Endothelial cell of umbilical vein (primary cell): ENCODE results near the gene TEX29. TPM values are rescaled to one million over a fixed set of nuclear protein-coding genes. Genes with fewer than 3 reads are reported as not detected.

Experiments used
- BruUV-seq: library from RNA; stranded (reverse); fragments of 400-500 nt; replicated peaks from 2 replicates; lab custom pipeline; 2021; lab: Mats Ljungman, UMichigan
- CTCF ChIA-PET: fragments of 300-600, 350-600 bp; sonication (Branson Sonifier 250); formaldehyde crosslinking; loops from one replicate; lab custom pipeline; 2021; ENCODE audit warnings: antibody characterized with exemption, inconsistent platforms; lab: Charles Lee
- POLR2A ChIA-PET: fragments of 300-600, 350-600 bp; sonication (Branson Sonifier 250); formaldehyde crosslinking; loops from one replicate; lab custom pipeline; 2021; ENCODE audit warnings: antibody characterized with exemption, inconsistent platforms; lab: Charles Lee
- DNase-seq: peaks from one replicate; pipeline ENCODE4 v3.0.0-alpha.2; 2011; ENCODE audit warnings: low read depth, low spot score
- FAIRE-seq: peaks from 2 replicates; lab custom pipeline; 2011; peaks lifted over from hg19 to GRCh38; lab: Jason Lieb, UNC
- H2AFZ ChIP-seq: 2 replicates; pipeline ENCODE4 v1.6.0; 2012; ENCODE audit warnings: low read depth, low read length, control low read depth, inconsistent platforms
- H3K27ac ChIP-seq: 2 replicates; pipeline ENCODE4 v1.5.1; 2011; ENCODE audit warnings: low read depth, mild to moderate bottlenecking, control low read depth, low read length, moderate library complexity; ENCODE audit not compliant: insufficient read depth
- H3K27me3 ChIP-seq, 2 experiments: 2 replicates each; pipeline versions ENCODE4 v1.6.0 to v1.6.1; 2011; ENCODE audit warnings: low read length in 2 of 2, mixed read lengths in 1 of 2; ENCODE audit not compliant: control insufficient read depth in 2 of 2, insufficient read depth in 2 of 2
- H3K36me3 ChIP-seq, 2 experiments: 2 replicates in 1 of 2; 3 replicates in 1 of 2; pipeline ENCODE4 v1.5.1; 2011; ENCODE audit warnings: low read length in 2 of 2, mild to moderate bottlenecking in 1 of 2, moderate library complexity in 1 of 2; ENCODE audit not compliant: control insufficient read depth in 2 of 2, insufficient read depth in 2 of 2; ENCODE audit errors: extremely low read depth in 1 of 2
- H3K4me1 ChIP-seq: 3 replicates; pipeline ENCODE4 v1.5.1; 2011; ENCODE audit warnings: mild to moderate bottlenecking, low read length; ENCODE audit not compliant: control insufficient read depth, insufficient read depth; ENCODE audit errors: extremely low read depth
- H3K4me2 ChIP-seq: 2 replicates; pipeline ENCODE4 v1.6.1; 2011; ENCODE audit warnings: low read length, control low read depth, mixed read lengths; ENCODE audit not compliant: insufficient read depth
- H3K4me3 ChIP-seq, 3 experiments: fragments of 200-600 bp in 1 of 3; sonication (generic), shearing (Covaris generic) in 1 of 3; replicated peaks in 1 of 3; 2 replicates each; pipeline ENCODE4 v1.5.1; 2011 to 2016; ENCODE audit warnings: control low read depth in 3 of 3, low read length in 3 of 3, mild to moderate bottlenecking in 2 of 3, inconsistent platforms in 1 of 3, low read depth in 1 of 3, moderate library complexity in 1 of 3; ENCODE audit not compliant: insufficient read depth in 1 of 3
- H3K79me2 ChIP-seq: 2 replicates; pipeline ENCODE4 v1.6.0; 2012; ENCODE audit warnings: low read length, inconsistent platforms; ENCODE audit not compliant: control insufficient read depth, insufficient read depth
- H3K9ac ChIP-seq: replicated peaks from 2 replicates; pipeline ENCODE3; 2011; ENCODE audit warnings: low read length, control low read depth; ENCODE audit not compliant: insufficient read depth; ENCODE audit errors: extremely low read depth
- H3K9me1 ChIP-seq: replicated peaks from 3 replicates; pipeline ENCODE4 v1.6.0; 2011; ENCODE audit warnings: mild to moderate bottlenecking, low read length; ENCODE audit not compliant: control insufficient read depth, insufficient read depth; ENCODE audit errors: extremely low read depth
- H3K9me3 ChIP-seq: replicated peaks from 2 replicates; pipeline ENCODE4 v1.5.1; 2012; ENCODE audit warnings: low read length, inconsistent platforms; ENCODE audit not compliant: control insufficient read depth, insufficient read depth
- H4K20me1 ChIP-seq: replicated peaks from 2 replicates; pipeline ENCODE3; 2011; ENCODE audit warnings: mild to moderate bottlenecking, low read length; ENCODE audit not compliant: control insufficient read depth, insufficient read depth; ENCODE audit errors: extremely low read depth
- EZH2 ChIP-seq: IDR thresholded peaks from 2 replicates; pipeline ENCODE4 v1.6.1; 2012; ENCODE audit warnings: borderline replicate concordance, low read depth, mild to moderate bottlenecking, moderate library complexity, low read length, inconsistent platforms; ENCODE audit not compliant: severe bottlenecking
- FOS ChIP-seq: IDR thresholded peaks from 2 replicates; pipeline ENCODE4 v1.6.1; 2011; ENCODE audit warnings: mild to moderate bottlenecking, low read length, moderate library complexity, borderline replicate concordance; ENCODE audit not compliant: insufficient read depth
- GATA2 ChIP-seq: IDR thresholded peaks from 2 replicates; pipeline ENCODE4 v1.7.0; 2011; ENCODE audit warnings: low read depth, mild to moderate bottlenecking, moderate library complexity, mixed read lengths, low read length; ENCODE audit not compliant: insufficient read length, insufficient read depth
- JUN ChIP-seq: IDR thresholded peaks from 2 replicates; pipeline ENCODE4 v1.6.1; 2011; ENCODE audit warnings: borderline replicate concordance, low read depth; ENCODE audit not compliant: insufficient read length, insufficient read depth
- MAX ChIP-seq: IDR thresholded peaks from 2 replicates; pipeline ENCODE4 v1.6.1; 2011; ENCODE audit not compliant: insufficient read depth, insufficient read length
- MYC ChIP-seq: IDR thresholded peaks from one replicate; pipeline ENCODE4 v1.6.1; 2011; ENCODE audit warnings: mild to moderate bottlenecking, low read depth, low read length
- POLR2A ChIP-seq: IDR thresholded peaks from 2 replicates; pipeline ENCODE4 v1.6.1; 2012; ENCODE audit warnings: low read depth, mild to moderate bottlenecking, control low read depth, low read length
- POLR2AphosphoS5 ChIP-seq: IDR thresholded peaks from 2 replicates; pipeline ENCODE4 v1.6.1; 2012; ENCODE audit warnings: low read depth, mild to moderate bottlenecking, control low read depth, low read length, moderate library complexity; ENCODE audit not compliant: insufficient read depth
- dilution Hi-C: fragments of 300-500 bp; cut with MboI; formaldehyde crosslinking; loops from one replicate; pipeline ENCODE4 v1.15.0; 2019; ENCODE audit warnings: low sequenced_read_pairs; ENCODE audit not compliant: extremely low pct_ligation_motif_present
- intact Hi-C: fragments of 100-400 bp; cut with micrococcal nuclease; formaldehyde crosslinking; loops from one replicate; pipeline ENCODE4 v1.10.0; 2022
- polyA plus RNA-seq, 4 experiments: library from polyadenylated mRNA; depleted of rRNA in 3 of 4; stranded (reverse) in 3 of 4; unstranded in 1 of 4; fragments of >200 nt; gene quantifications; 2 replicates each; pipeline versions ENCODE4 v1.2.1 to v1.2.3, GENCODE V29; 2011 to 2012; ENCODE audit warnings: missing spikeins in 1 of 4
- total RNA-seq: library from RNA; stranded (reverse); gene quantifications from 2 replicates; pipeline ENCODE4 v1.2.3, GENCODE V29; 2021
- TF ChIP-seq, protein P1 (sequence below), 2 donors: IDR thresholded peaks; 1 replicate in 1 of 2; 2 replicates in 1 of 2; pipeline ENCODE4 v1.5.1; 2011; ENCODE audit warnings: low read length in 2 of 2, mild to moderate bottlenecking in 2 of 2, moderate library complexity in 2 of 2, control low read depth in 1 of 2, inconsistent platforms in 1 of 2, low read depth in 1 of 2; ENCODE audit not compliant: insufficient read depth in 1 of 2; ENCODE audit errors: extremely low read depth in 1 of 2

Gene TEX29
- total and polyA plus RNA-seq, 2 donors (not counting 3 experiments of a cell fraction or from before 2014, with no cell fraction given): 0.44 TPM; not detected in 1

DNA sequence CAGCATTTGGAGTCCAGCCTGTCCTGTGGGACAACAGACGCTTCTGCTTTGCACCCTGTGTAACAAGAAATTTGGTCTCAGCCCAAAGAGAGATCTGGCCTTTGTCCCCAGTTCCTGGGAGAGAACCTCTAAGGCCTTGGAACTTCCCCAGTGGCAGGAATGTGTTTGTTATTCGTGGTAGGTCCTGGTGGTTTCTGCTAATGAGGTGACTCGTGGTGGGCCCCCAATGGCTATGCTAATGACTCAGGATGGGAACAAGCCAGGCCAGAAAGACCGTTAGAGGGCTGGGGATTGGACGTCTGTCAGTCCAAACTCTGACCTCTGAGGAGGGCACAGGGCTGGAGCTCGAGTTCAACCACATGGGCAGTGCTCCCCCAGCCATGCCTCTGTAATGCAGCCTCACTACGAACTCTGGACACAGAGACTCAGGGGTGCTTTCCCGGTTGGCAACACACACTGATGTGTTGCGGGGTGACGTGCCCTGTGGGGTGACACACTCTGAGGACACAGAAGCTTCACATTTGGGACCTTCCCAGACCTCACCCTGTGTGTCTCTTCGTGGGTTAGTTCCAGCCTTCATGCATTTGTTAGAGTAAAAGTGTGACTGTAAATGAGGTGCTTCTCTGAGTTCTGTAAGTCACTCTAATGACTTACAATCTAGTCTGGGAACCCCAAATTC lies 38.9 kb downstream of the TEX29 start:
- Histone ChIP-seq H3K4me1 (no peaks in the 10 kb centered on the region), H3K79me2 (no peaks in the 10 kb centered on the region), H3K27ac (no peak overlapping the region), H3K36me3 (no peaks in the 10 kb centered on the region), H3K4me3 (no peak overlapping the region), H4K20me1 (no peaks in the 10 kb centered on the region), H3K27me3 (no peaks in the 10 kb centered on the region), H3K9me3 (no peaks in the 10 kb centered on the region), H2AFZ (no peak overlapping the region), H3K9ac (no peak overlapping the region), H3K4me2 (no peak overlapping the region), H3K9me1 (no peaks in the 10 kb centered on the region)
- POLR2A ChIA-PET: no interaction called here
- intact Hi-C loops (no loop called here), dilution Hi-C loops (no loop called here)
- DNase-seq (no peak), FAIRE-seq (no peak)
- TF ChIP-seq EZH2: no peak
- no peak for TF ChIP-seq POLR2A
- TF ChIP-seq, protein P1, sequence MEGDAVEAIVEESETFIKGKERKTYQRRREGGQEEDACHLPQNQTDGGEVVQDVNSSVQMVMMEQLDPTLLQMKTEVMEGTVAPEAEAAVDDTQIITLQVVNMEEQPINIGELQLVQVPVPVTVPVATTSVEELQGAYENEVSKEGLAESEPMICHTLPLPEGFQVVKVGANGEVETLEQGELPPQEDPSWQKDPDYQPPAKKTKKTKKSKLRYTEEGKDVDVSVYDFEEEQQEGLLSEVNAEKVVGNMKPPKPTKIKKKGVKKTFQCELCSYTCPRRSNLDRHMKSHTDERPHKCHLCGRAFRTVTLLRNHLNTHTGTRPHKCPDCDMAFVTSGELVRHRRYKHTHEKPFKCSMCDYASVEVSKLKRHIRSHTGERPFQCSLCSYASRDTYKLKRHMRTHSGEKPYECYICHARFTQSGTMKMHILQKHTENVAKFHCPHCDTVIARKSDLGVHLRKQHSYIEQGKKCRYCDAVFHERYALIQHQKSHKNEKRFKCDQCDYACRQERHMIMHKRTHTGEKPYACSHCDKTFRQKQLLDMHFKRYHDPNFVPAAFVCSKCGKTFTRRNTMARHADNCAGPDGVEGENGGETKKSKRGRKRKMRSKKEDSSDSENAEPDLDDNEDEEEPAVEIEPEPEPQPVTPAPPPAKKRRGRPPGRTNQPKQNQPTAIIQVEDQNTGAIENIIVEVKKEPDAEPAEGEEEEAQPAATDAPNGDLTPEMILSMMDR (IDR thresholded peaks at IDR 0.05; ENCODE audit: extremely low read depth in 1 of 2, insufficient read depth in 1 of 2, low read depth in 1 of 2, low read length in 2 of 2): no peak
- no peak for TF ChIP-seq JUN
- no peak for TF ChIP-seq MAX
- no peak for TF ChIP-seq MYC
- no peak for TF ChIP-seq POLR2AphosphoS5
- no peak for TF ChIP-seq GATA2
- TF ChIP-seq FOS: no peak
- CTCF ChIA-PET: no interaction called here
- no TSS peak for BruUV-seq
